Right cardiac atrium (tissue), 5 donors: ENCODE results near the gene BMP15. TPM values are rescaled to one million over a fixed set of nuclear protein-coding genes. Genes with fewer than 3 reads are reported as not detected.
A peak's percentile ranks its signal among the peaks of the same experiment; 100 is the strongest.

Experiments used
- ATAC-seq, 2 donors: fragments of 200-7000 bp; cut with Tn5 transposase; one replicate each; pipeline versions ENCODE4 v1.8.0 to v1.9.1; 2020; ENCODE audit warnings: moderate library complexity in 2 of 2, mild to moderate bottlenecking in 1 of 2
- DNase-seq, 3 donors: peaks; one replicate each; pipeline ENCODE4 v3.0.0-alpha.2; 2020
- H3K27ac ChIP-seq: one replicate; pipeline ENCODE4 v1.5.1; 2013; ENCODE audit warnings: mild to moderate bottlenecking, low read length, control low read depth, moderate library complexity
- H3K27me3 ChIP-seq: one replicate; pipeline ENCODE4 v1.6.1; 2013; ENCODE audit not compliant: control insufficient read depth, insufficient read depth
- H3K4me1 ChIP-seq: one replicate; pipeline ENCODE4 v1.6.1; 2013; ENCODE audit warnings: low read length; ENCODE audit not compliant: control insufficient read depth, insufficient read depth
- H3K4me3 ChIP-seq: one replicate; pipeline ENCODE4 v1.5.1; 2013; ENCODE audit warnings: low read length, control low read depth
- H3K9me3 ChIP-seq: one replicate; pipeline ENCODE4 v1.6.1; 2013; ENCODE audit warnings: low read length; ENCODE audit not compliant: control insufficient read depth
- WGBS: extraction: QIAGEN DNeasy Blood & Tissue Kit; methylation state at CpG from one replicate; pipeline ENCODE4 v1.1.7; 2013; 5-methylcytosine and 5-hydroxymethylcytosine counted together
- intact Hi-C, 4 donors: fragments of 100-400 bp; cut with DNase I; formaldehyde crosslinking; loops; one replicate each; pipeline versions ENCODE4 v1.11.0 to v1.14.0; 2022 to 2023
- long read RNA-seq, 4 donors: library from polyadenylated mRNA; unstranded; transcript quantifications; one replicate each; pipeline ENCODE4 v2.0.0, GENCODE V29; 2020 to 2021
- polyA plus RNA-seq: library from polyadenylated mRNA; stranded (reverse); fragments of 200-250 nt; gene quantifications from one replicate; pipeline ENCODE4 v1.2.3, GENCODE V29; 2013
- total RNA-seq, 4 donors: library from RNA; stranded (reverse); fragmentation: NEBNext Ultra II Directional; extraction: Animal tissue kit (Norgen Biotek cat#: 25700); gene quantifications; one replicate each; pipeline ENCODE4 v1.2.1, GENCODE V29; 2021
- donor health status: healthy with polysubstance abuse.
- donor health status: DM: no; HTN: yes; CAD: no.
- donor health status: DM: no; HTN: no; CAD: no.
- donor health status: DM: no; HTN: yes; CAD: no; lungs with severe emphysema.
- donor health status: DM: yes; HTN: yes; CAD: no.

BMP15 gene
- total RNA-seq (not detected), polyA plus RNA-seq (not detected)
- long read RNA-seq, donor 1 = 0 reads
- long read RNA-seq, donor 2 = 0 reads
- long read RNA-seq, donor 3 = 0 reads
- long read RNA-seq, donor 4 = 0 reads

DNA sequence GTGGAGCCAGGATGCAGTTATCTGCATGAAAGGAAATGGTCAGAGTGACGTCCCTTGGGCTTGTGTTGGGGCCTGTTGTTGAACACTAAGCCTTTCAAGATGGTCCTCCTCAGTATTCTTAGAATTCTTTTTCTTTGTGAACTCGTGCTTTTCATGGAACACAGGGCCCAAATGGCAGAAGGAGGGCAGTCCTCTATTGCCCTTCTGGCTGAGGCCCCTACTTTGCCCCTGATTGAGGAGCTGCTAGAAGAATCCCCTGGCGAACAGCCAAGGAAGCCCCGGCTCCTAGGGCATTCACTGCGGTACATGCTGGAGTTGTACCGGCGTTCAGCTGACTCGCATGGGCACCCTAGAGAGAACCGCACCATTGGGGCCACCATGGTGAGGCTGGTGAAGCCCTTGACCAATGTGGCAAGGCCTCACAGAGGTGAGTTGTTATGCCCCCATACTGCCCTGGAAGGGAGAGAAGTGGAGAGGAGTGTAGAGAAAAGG lies at the start of gene BMP15:
TSS of gene BMP15 (plus strand) at position 51 of the 492 bp plus-strand sequence. CDS start at position 100, 49 bp downstream.
- intact Hi-C loops = no loop called here
- no peak for DNase-seq
- no peak for ATAC-seq
- Histone ChIP-seq H3K4me3 (no peak within 1 kb of the TSS), H3K4me1 (no peaks in the 10 kb centered on the region), H3K9me3 (no peaks in the 10 kb centered on the region), H3K27ac (no peak within 1 kb of the TSS), H3K27me3 (no peaks in the 10 kb centered on the region)
- 85% methylated on average over 9 of the region's 9 CpGs for WGBS

DNA sequence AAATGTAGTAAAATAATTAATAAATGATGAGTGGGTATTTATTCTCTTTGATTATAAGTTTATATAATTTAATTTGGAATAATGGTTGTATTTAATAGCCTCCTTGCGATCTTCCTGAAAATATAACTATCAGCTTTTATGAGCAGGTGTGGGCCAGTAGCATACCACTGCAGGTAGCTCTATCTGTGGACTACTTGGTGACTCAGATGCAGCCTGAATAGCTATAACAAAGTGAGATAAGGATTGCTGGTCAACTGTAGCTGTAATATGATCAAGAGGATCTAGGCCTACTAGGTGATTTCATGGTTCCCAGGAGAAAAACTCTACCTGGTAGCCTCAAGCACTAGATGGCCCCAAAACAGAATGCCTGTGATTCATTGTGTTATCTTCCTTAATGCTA lies 47.1 kb upstream of the BMP15 start:
- no peak overlapping the region for H3K27ac ChIP-seq
- no peaks in the 10 kb centered on the region for H3K27me3 ChIP-seq
- DNase-seq = no peak
- intact Hi-C loops = no loop called here
- no peaks in the 10 kb centered on the region for H3K4me1 ChIP-seq
- 97% methylated on average over 1 of the region's 1 CpG for WGBS
- ATAC-seq = no peak
- no peak overlapping the region for H3K4me3 ChIP-seq
- no peaks in the 10 kb centered on the region for H3K9me3 ChIP-seq

DNA sequence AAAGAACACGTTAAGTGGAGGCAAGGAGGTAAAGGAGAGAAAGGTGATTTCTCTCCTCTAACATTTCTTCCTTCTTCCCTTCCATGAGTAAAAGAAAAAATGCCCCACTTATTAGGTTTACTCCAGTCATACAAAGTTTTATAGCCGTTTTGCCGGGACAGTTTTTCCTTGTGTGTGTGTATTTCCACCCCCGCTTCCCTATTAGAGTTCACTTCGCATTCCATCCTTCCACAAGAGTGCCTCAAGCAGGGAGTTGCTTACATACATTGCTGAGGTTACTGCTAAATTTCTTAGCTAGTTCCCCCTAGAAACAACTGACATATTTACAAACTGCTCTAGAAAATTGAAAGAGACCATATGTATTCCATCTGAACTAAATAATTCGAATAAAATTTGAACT lies 45.2 kb upstream of the BMP15 start:
- intact Hi-C loops = no loop called here
- WGBS = 51% methylated on average over 6 of the region's 6 CpGs
- Histone ChIP-seq H3K4me1 (no peaks in the 10 kb centered on the region), H3K9me3 (no peaks in the 10 kb centered on the region), H3K27me3 (no peaks in the 10 kb centered on the region), H3K27ac (no peak overlapping the region), H3K4me3 (no peak overlapping the region)
- ATAC-seq (no peak), DNase-seq (no peak)

DNA sequence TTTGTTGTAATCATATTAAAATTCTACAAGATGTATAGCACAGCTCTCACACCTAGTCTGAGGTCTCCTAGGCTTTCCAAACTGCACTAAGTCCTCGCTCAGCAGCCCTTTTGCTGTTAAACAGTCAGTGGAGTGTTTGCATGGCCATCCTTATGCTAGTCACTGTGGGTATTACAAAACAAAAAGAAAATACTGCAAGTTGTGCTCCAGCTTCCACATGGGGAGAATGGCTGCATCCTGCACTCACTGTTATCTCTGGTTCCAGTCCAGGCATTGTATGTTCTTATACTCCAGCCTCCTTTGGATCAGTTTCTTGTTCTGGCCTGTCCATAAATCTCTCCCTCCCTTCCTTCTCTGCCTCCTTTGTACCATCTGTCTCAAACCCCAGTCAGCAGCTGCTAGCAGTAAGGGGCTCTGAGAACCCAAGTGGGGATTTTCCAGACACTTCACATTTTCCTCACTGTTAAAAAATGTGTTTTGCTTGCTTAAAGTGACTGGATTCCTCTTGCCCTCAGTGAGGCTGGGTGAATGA lies 38.5 kb upstream of the BMP15 start:
- DNase-seq (no peak), ATAC-seq (peak; percentile 67 to 68)
- 68% methylated on average over 1 of the region's 1 CpG for WGBS
- Histone ChIP-seq H3K27ac (no peak overlapping the region), H3K27me3 (no peaks in the 10 kb centered on the region), H3K4me3 (no peak overlapping the region), H3K4me1 (no peaks in the 10 kb centered on the region), H3K9me3 (no peaks in the 10 kb centered on the region)
- intact Hi-C loops = no loop called here

DNA sequence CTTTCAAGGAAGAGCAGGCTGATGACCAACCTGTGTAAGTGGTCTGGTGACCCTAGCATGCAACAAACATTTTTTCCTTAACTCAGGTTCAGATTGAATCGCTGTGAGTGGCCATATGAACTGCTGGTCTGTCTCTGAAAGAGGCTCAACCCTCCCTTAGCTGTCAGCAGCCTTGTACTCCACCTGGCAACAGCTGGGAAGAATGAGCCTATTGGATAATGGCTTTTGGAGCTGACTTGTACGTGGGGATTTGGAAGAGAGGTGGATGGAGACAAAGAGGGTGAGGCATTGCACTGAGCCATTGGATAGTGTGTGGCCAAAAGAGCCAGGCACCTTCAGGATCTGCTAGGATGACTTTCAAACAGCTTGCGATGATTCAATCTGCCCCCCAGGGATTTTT lies 35.7 kb upstream of the BMP15 start:
- Histone ChIP-seq H3K4me1 (no peaks in the 10 kb centered on the region), H3K27me3 (no peaks in the 10 kb centered on the region), H3K27ac (no peak overlapping the region), H3K4me3 (no peak overlapping the region), H3K9me3 (no peaks in the 10 kb centered on the region)
- ATAC-seq = no peak
- intact Hi-C loops = no loop called here
- DNase-seq = no peak
- WGBS = 58% methylated on average over 3 of the region's 3 CpGs

DNA sequence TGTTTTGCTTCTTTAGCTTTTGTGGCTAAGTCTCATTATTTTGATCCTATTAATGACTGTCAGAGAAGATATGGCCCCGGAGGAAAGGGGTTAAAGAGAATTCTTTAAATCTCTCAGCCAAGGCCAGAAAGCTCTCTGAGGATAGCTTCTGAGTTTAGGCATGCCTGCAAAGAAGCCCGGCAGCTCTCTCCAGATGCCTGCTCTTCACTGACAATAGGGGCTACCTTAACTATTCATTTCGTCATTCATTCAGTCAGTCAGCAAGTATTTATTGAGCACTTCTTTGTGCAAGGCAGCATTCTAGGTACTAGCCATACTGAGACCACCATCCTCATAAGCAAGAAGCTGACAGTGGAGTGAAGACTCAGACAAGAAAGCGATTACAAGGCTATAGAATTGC lies 34.0 kb upstream of the BMP15 start:
- 56% methylated on average over 4 of the region's 4 CpGs for WGBS
- ATAC-seq (no peak), DNase-seq (no peak)
- H3K9me3 ChIP-seq = no peaks in the 10 kb centered on the region
- H3K4me3 ChIP-seq = no peak overlapping the region
- no peaks in the 10 kb centered on the region for H3K4me1 ChIP-seq
- intact Hi-C loops = no loop called here
- H3K27me3 ChIP-seq = no peaks in the 10 kb centered on the region
- no peak overlapping the region for H3K27ac ChIP-seq

DNA sequence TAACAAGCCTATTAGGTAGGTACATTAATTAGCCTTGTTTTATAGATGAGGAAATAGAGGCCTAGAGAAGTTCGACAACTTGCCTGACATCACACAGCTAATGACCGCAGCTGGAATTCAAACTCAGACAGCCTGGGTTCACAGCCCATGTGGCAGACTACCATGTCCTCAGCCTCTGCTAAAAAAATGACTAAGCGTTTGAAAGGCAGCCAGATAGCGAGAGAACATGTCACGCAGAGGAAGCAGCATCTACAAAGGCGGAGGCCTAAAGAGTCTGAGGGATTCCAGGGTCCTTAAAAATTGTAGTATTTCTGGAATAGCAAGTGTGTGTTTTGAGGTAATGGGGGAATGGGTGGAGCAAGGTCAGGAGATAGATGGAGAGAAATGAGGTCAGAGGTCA lies 33.2 kb upstream of the BMP15 start:
- Histone ChIP-seq H3K27ac (no peak overlapping the region), H3K27me3 (no peaks in the 10 kb centered on the region), H3K4me3 (no peak overlapping the region), H3K9me3 (no peaks in the 10 kb centered on the region), H3K4me1 (no peaks in the 10 kb centered on the region)
- 76% methylated on average over 6 of the region's 6 CpGs for WGBS
- DNase-seq = peak in 2 of 3 donors; percentile 30 to 35
- peak; percentile 68 to 75 for ATAC-seq
- intact Hi-C loops = no loop called here

DNA sequence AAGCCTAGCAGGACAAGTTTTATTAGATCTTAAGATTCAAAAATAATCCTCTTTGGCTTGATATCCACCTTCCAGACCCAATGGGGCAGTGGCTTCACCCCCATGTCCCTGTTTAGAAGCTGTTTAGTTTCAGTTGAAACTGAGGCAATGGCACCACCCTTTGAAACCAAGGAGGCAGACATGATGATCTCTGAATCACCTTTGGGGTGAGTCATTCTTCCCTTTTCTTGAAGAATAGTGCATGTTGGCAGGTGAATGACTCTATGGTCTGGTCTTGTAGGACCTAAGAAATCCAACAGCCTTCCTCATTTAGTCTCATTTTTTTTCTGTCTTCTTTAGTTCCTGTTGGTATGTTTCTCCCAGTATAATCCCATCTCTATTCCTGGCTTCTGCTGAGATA lies 29.5 kb upstream of the BMP15 start:
- no peak overlapping the region for H3K27ac ChIP-seq
- no peaks in the 10 kb centered on the region for H3K4me1 ChIP-seq

DNA sequence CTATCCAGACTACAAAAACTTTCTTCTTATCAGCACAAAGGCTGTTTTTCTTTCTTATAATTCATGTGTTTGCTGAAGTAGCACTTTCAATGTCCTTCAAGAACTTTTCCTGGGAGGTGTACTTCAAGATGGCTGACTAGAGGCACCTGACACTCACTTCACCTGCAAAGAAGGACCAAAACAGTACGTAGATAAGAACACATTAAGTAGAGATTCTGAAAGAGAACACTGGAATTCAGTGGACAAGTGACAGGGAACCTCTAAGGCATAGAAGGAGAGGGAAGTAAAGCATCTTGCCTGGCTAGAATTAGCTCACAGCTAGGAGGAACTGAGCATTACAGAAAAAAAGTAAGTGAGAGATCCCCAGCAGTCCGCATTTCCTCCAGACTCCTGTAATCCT lies 21.7 kb upstream of the BMP15 start:
- intact Hi-C loops = no loop called here
- WGBS = 88% methylated on average over 2 of the region's 2 CpGs

More for the DNA sequence above, 29.5 kb upstream of the BMP15 start:
- H3K9me3 ChIP-seq = no peaks in the 10 kb centered on the region
- no peaks in the 10 kb centered on the region for H3K27me3 ChIP-seq
- intact Hi-C loops = no loop called here
- ATAC-seq (no peak), DNase-seq (no peak)
- H3K4me3 ChIP-seq = no peak overlapping the region

DNA sequence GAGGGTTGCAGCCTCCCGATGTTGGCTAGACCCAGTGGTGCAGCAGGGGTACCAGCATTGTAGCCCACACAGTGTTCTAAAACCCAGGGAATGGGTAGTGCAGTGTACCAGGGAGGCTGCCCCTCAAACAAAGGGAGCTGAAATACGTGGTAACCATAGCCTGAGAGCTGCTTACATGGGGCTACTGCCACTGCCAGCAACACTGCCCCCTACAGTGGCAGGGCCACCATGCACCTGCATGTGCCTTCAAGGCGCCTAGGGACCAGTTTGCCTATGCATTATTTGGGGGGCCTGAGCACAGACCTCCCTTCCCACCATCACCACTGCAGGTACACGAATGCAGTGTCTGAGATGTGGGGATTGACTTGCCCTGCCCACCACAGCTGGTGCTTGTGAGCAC lies 21.0 kb upstream of the BMP15 start:
- H3K4me1 ChIP-seq = no peaks in the 10 kb centered on the region
- no peak for ATAC-seq
- H3K9me3 ChIP-seq = no peaks in the 10 kb centered on the region
- H3K27me3 ChIP-seq = no peaks in the 10 kb centered on the region
- intact Hi-C loops = no loop called here
- no peak for DNase-seq
- H3K27ac ChIP-seq = no peak overlapping the region
- WGBS = 83% methylated on average over 4 of the region's 4 CpGs
- H3K4me3 ChIP-seq = no peak overlapping the region

More for the DNA sequence above, 21.7 kb upstream of the BMP15 start:
- Histone ChIP-seq H3K4me1 (no peaks in the 10 kb centered on the region), H3K27ac (no peak overlapping the region), H3K27me3 (no peaks in the 10 kb centered on the region), H3K4me3 (no peak overlapping the region), H3K9me3 (no peaks in the 10 kb centered on the region)
- no peak for DNase-seq
- ATAC-seq = no peak

DNA sequence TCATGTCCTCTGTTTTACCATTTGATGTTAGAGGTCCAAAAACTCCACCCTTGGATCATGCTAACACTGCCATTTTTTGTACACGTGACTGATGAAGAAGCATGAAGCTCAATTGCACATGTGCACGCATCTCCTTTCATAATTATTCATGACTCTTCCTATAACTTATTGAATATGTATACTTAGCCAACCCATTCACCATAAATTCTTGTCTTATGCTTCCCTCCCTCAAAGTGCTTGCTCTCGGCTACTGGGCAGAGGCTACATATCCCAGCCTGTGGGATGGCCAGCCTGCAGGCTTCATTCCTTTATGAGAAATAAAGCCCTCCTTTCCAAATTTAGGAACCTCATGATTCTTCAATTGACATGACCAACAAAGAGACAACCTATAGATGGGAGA lies 17.5 kb upstream of the BMP15 start:
- H3K4me1 ChIP-seq = no peaks in the 10 kb centered on the region
- ATAC-seq (no peak), DNase-seq (no peak)
- intact Hi-C loops = no loop called here
- H3K9me3 ChIP-seq = no peaks in the 10 kb centered on the region
- no peak overlapping the region for H3K27ac ChIP-seq
- H3K4me3 ChIP-seq = no peak overlapping the region
- H3K27me3 ChIP-seq = no peaks in the 10 kb centered on the region
- 95% methylated on average over 3 of the region's 3 CpGs for WGBS

DNA sequence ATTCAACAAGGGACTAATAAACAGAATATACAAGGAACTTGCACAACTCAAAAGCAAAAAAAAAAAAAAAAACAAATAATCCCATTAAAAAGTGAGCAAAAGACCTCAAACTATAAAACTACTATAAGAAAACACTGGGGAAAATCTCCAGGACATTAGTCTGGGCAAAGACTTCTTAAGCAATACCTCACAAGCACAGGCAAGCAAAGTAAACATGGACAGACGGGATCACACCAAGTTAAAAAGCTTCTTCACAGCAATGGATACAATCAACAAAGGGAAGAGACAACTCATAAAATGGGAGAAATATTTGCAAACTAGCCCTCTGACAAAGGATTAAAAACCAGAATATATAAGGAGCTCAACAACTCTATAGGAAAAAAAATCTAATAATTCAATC lies 17.1 kb upstream of the BMP15 start:
- no peak overlapping the region for H3K27ac ChIP-seq
- ATAC-seq = no peak
- intact Hi-C loops = no loop called here

More for the DNA sequence above, 17.1 kb upstream of the BMP15 start:
- Histone ChIP-seq H3K27me3 (no peaks in the 10 kb centered on the region), H3K4me3 (no peak overlapping the region), H3K4me1 (no peaks in the 10 kb centered on the region), H3K9me3 (no peaks in the 10 kb centered on the region)
- 0% methylated on average over 1 of the region's 1 CpG for WGBS
- no peak for DNase-seq
